Natural killer cell (primary cell): ENCODE results near the gene NDUFB5. TPM values are rescaled to one million over a fixed set of nuclear protein-coding genes. Genes with fewer than 3 reads are reported as not detected.

ENCODE experiments used
- ATAC-seq, 3 donors: fragments of 150-1000 bp in 2 of 3; fragments of 200-7000 bp in 1 of 3; cut with Tn5 transposase; 1 replicate in 1 of 3; 2 replicates in 2 of 3; pipeline ENCODE4 v1.10.0; 2021; ENCODE audit warnings: mild to moderate bottlenecking in 2 of 3, moderate library complexity in 2 of 3
- DNase-seq, 2 donors: peaks; one replicate each; pipeline versions ENCODE4 v3.0.0 to v3.0.0-alpha.2; 2013 to 2021; ENCODE audit warnings: mixed read lengths in 1 of 2
- H3K27ac ChIP-seq: one replicate; pipeline ENCODE4 v1.5.1; 2013; ENCODE audit warnings: mild to moderate bottlenecking, low read length
- H3K27me3 ChIP-seq: one replicate; pipeline ENCODE4 v1.6.1; 2013; ENCODE audit warnings: low read length; ENCODE audit not compliant: control insufficient read depth, insufficient read depth
- H3K36me3 ChIP-seq: one replicate; pipeline ENCODE4 v1.6.1; 2013; ENCODE audit warnings: low read length; ENCODE audit not compliant: control insufficient read depth, insufficient read depth
- H3K4me1 ChIP-seq: one replicate; pipeline ENCODE4 v1.6.1; 2013; ENCODE audit warnings: low read length; ENCODE audit not compliant: control insufficient read depth, insufficient read depth
- H3K4me3 ChIP-seq: one replicate; pipeline ENCODE4 v1.5.1; 2013; ENCODE audit warnings: low read length
- H3K9me3 ChIP-seq: one replicate; pipeline ENCODE4 v1.6.1; 2013; ENCODE audit warnings: low read length; ENCODE audit not compliant: control insufficient read depth, insufficient read depth
- H3K27ac Mint-ChIP-seq, 2 donors: one replicate each; pipeline ENCODE4 v1.8.0; 2022; ENCODE audit warnings: mild to moderate bottlenecking in 2 of 2, mixed read lengths in 2 of 2, moderate library complexity in 1 of 2
- H3K27me3 Mint-ChIP-seq, 2 donors: one replicate each; pipeline ENCODE4 v1.8.0; 2022; ENCODE audit warnings: low read depth in 2 of 2, mixed read lengths in 2 of 2
- H3K36me3 Mint-ChIP-seq: one replicate; pipeline ENCODE4 v1.8.0; 2022; ENCODE audit warnings: mixed read lengths
- H3K4me1 Mint-ChIP-seq, 2 donors: one replicate each; pipeline ENCODE4 v1.8.0; 2022; ENCODE audit warnings: mixed read lengths in 2 of 2
- H3K4me3 Mint-ChIP-seq: one replicate; pipeline ENCODE4 v1.8.0; 2022; ENCODE audit warnings: mild to moderate bottlenecking, moderate library complexity, mixed read lengths
- H3K9me3 Mint-ChIP-seq, 2 donors: one replicate each; pipeline ENCODE4 v1.8.0; 2022; ENCODE audit warnings: mixed read lengths in 2 of 2
- WGBS: methylation state at CpG from one replicate; pipeline ENCODE4 v1.1.7; 2013; ENCODE audit warnings: missing lambda C conversion rate; ENCODE audit not compliant: insufficient coverage; 5-methylcytosine and 5-hydroxymethylcytosine counted together
- intact Hi-C: fragments of 100-400 bp; cut with micrococcal nuclease; formaldehyde crosslinking; loops from one replicate; pipeline ENCODE4 v1.14.2; 2022
- total RNA-seq, 4 donors: library from RNA; stranded (reverse); fragments of 120-200 nt in 1 of 4; gene quantifications; one replicate each; pipeline versions ENCODE4 v1.2.3 to v1.2.4, GENCODE V29; 2013 to 2022
- TF ChIP-seq, protein P1 (sequence below): fragments of 200-600 bp; IDR thresholded peaks from one replicate; pipeline ENCODE4 v1.8.0; 2022; ENCODE audit warnings: antibody characterized with exemption

The NDUFB5 gene
- total RNA-seq, 3 donors from 2014 or later (not counting 1 experiment from before 2014, with no cell fraction given) = 19.0 to 25.4 (median 23.9) TPM

DNA sequence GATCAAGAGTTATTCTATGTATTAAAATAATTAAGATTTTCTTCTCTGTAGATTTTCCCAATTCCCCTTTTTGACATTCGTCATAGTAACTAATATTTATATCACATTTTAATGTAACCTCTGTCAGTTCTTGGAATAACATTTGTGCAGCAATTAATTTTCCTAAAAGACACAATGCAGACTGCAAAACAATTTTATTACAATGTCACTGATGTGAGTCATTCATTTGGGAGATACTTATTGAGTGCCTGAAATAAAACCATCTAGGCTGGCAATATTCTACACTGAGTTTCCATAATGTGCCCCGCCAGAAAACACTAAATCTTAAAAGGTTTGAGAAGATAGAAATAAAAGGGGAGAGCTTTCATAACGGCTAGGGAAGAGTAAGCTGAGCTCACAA is 41.6 kb downstream of the NDUFB5 start:
- Histone ChIP-seq H3K9me3 (no peaks in the 10 kb centered on the region), H3K36me3 (no peaks in the 10 kb centered on the region), H3K4me3 (no peak overlapping the region), H3K4me1 (no peaks in the 10 kb centered on the region), H3K27ac (no peak overlapping the region), H3K27me3 (no peaks in the 10 kb centered on the region)
- DNase-seq (no peak), ATAC-seq (no peak)
- TF ChIP-seq, protein P1, sequence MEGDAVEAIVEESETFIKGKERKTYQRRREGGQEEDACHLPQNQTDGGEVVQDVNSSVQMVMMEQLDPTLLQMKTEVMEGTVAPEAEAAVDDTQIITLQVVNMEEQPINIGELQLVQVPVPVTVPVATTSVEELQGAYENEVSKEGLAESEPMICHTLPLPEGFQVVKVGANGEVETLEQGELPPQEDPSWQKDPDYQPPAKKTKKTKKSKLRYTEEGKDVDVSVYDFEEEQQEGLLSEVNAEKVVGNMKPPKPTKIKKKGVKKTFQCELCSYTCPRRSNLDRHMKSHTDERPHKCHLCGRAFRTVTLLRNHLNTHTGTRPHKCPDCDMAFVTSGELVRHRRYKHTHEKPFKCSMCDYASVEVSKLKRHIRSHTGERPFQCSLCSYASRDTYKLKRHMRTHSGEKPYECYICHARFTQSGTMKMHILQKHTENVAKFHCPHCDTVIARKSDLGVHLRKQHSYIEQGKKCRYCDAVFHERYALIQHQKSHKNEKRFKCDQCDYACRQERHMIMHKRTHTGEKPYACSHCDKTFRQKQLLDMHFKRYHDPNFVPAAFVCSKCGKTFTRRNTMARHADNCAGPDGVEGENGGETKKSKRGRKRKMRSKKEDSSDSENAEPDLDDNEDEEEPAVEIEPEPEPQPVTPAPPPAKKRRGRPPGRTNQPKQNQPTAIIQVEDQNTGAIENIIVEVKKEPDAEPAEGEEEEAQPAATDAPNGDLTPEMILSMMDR = no peak
- Mint-ChIP-seq H3K36me3 (no peaks in the 10 kb centered on the region), H3K9me3 (no peaks in the 10 kb centered on the region), H3K4me3 (no peak overlapping the region), H3K4me1 (no peaks in the 10 kb centered on the region), H3K27me3 (peaks cover 0 to 3% of the 10 kb centered on the region in 2 donors), H3K27ac (no peak overlapping the region)
- intact Hi-C loops = no loop called here
- WGBS = 87% methylated on average over 3 of the region's 3 CpGs

DNA sequence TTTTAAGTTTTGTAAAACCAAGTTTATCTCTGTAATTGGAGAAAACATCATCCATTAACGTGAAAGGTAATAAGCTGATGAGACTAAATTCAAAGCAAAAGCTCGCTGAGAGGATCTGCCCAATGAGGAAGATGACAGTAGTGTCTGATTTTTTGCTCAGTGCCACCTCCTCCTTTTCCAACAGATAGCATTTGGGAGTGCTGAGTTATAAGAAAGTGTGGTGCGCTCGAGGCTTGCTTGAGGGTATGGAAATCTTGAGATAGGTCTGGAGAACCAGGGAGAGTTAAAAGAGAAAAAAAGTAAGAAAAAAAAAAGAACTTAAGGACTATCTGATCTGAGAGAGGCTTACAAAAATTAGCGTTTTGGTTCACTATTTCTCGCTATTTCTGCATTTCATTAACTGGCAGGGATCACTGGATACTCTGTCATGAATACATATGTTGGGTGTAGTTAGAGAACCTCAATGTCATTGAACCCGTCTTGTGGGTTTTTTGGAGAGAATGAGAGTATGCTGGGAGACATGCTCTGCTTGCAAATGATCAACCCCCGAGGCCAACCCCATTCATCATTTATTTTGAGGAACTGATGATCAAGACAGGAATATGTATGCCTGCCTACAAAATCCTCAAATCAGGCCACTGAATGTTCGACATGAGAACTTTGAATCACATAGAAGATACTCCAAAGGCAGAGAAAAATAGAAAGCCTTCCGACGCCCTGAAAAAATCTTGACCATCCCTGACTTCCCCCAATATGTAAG is 47.3 kb downstream of the NDUFB5 start:
- ATAC-seq (no peak), DNase-seq (no peak)
- H3K27me3 Mint-ChIP-seq = peaks cover 0 to 11% of the 10 kb centered on the region in 2 donors
- Histone ChIP-seq H3K4me1 (peaks cover 16% of the 10 kb centered on the region), H3K27me3 (no peaks in the 10 kb centered on the region), H3K4me3 (no peak overlapping the region), H3K27ac (no peak overlapping the region), H3K9me3 (no peaks in the 10 kb centered on the region), H3K36me3 (no peaks in the 10 kb centered on the region)
- H3K27ac Mint-ChIP-seq = peak overlapping the region in 1 of 2 donors; percentile 17
- intact Hi-C loops = no loop called here
- peak overlapping the region; percentile 86 for H3K4me3 Mint-ChIP-seq
- H3K9me3 Mint-ChIP-seq = no peaks in the 10 kb centered on the region
- peaks cover 17 to 28% of the 10 kb centered on the region in 2 donors for H3K4me1 Mint-ChIP-seq
- TF ChIP-seq, protein P1 = no peak
- H3K36me3 Mint-ChIP-seq = no peaks in the 10 kb centered on the region
- WGBS = 50% methylated on average over 10 of the region's 11 CpGs

DNA sequence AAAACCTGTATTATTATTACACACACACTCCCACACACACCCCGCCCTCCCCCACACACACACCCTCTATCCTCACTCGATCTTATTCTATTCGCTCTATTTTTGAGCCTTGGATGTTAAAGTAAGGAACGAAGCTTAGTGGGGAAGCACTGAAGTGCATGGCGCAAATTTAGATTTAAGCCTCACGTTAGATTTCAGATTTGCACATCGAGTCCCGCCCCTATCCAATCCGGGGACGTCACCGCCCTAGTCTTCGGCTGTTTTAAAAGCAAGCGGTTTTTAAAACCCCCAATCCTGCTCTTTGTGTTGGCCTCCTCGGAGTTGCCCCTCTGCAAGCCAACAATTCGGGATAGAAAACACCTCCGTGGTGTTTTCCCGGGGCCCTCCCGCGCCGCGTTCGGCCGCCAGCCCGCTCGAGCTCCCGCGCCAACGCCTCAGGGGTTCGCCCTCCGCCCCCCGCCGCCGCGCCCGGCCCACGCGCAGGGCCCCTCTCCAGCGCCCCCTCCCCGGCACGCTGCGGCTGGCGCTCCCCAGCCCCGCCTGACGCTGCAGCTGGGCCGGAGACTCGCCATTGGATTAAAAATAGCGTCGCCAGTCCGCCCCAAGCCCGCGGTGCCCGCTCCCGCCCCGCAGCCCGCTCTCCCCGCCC is 48.0 kb downstream of the NDUFB5 start, which contains the start of gene USP13:
USP13 (plus strand) TSS at position 594 of the 649 bp plus-strand sequence. CDS start 186 bp downstream, outside the sequence.
- peak; percentile 29 to 80 for DNase-seq
- Mint-ChIP-seq H3K4me3 (peak within 1 kb of the TSS; percentile 96), H3K27me3 (peaks cover 0 to 11% of the 10 kb centered on the region in 2 donors), H3K36me3 (no peaks in the 10 kb centered on the region), H3K4me1 (peaks cover 17 to 28% of the 10 kb centered on the region in 2 donors), H3K9me3 (no peaks in the 10 kb centered on the region), H3K27ac (peak within 1 kb of the TSS; percentile 53 to 87)
- H3K4me3 ChIP-seq = peak within 1 kb of the TSS; percentile 88
- TF ChIP-seq, protein P1 = no peak
- H3K36me3 ChIP-seq = no peaks in the 10 kb centered on the region
- H3K27ac ChIP-seq = peak within 1 kb of the TSS; percentile 55
- peaks cover 16% of the 10 kb centered on the region for H3K4me1 ChIP-seq
- no peaks in the 10 kb centered on the region for H3K27me3 ChIP-seq
- intact Hi-C loops = no loop called here
- under 1% methylated on average over 56 of the region's 56 CpGs for whole genome bisulfite sequencing
- H3K9me3 ChIP-seq = no peaks in the 10 kb centered on the region
- ATAC-seq = peak; percentile 54 to 70 (median 63)
